Right forelimb (tissue), 1 donor: ENCODE measurements around the gene RIC8B.
"Not testable (repeated sequence)": the region's sequence is repeated elsewhere in the genome, so short reads cannot be mapped to it uniquely, and the experiment has no call there.

Experiments used
- DNase-seq: peaks from one replicate; pipeline ENCODE4 v3.0.0-alpha.2; 2018

The RIC8B gene

GRCh38 chr12:106910202-106910601 lies 135.7 kb downstream of the RIC8B start:
- no peak for DNase-seq

- DNase-seq, result no peak
Measured at GRCh38 chr12:106911581-106911980, 137.1 kb downstream of the RIC8B start.

GRCh38 chr12:106913456-106913855 lies 139.0 kb downstream of the RIC8B start:
- DNase-seq, result no peak

GRCh38 chr12:106914796-106915634 lies 140.5 kb downstream of the RIC8B start:
- DNase-seq, result no peak

- DNase-seq, result no peak
Measured at GRCh38 chr12:106915635-106916026, 141.1 kb downstream of the RIC8B start.

GRCh38 chr12:106917503-106917902 lies 143.0 kb downstream of the RIC8B start:
- no peak for DNase-seq

GRCh38 chr12:106918746-106919145 lies 144.3 kb downstream of the RIC8B start:
- no peak for DNase-seq

- DNase-seq, result no peak
Measured at GRCh38 chr12:106919910-106920544, 145.5 kb downstream of the RIC8B start.

- not testable (repeated sequence) for DNase-seq
Measured at GRCh38 chr12:106921976-106922375, 147.5 kb downstream of the RIC8B start.

GRCh38 chr12:106923594-106923993 lies 149.1 kb downstream of the RIC8B start:
- not testable (repeated sequence) for DNase-seq

- DNase-seq, result no peak
Measured at GRCh38 chr12:106924268-106924861, 149.9 kb downstream of the RIC8B start.

GRCh38 chr12:106926657-106927056 lies 152.2 kb downstream of the RIC8B start:
- no peak for DNase-seq

GRCh38 chr12:106934277-106934676 lies 159.8 kb downstream of the RIC8B start:
- DNase-seq, result no peak
